ENCODE measurements around the gene DFFB. TPM values are rescaled to one million over a fixed set of nuclear protein-coding genes. Genes with fewer than 3 reads are reported as not detected.

DFFB gene
- total RNA-seq, 1 donor from 2014 or later: 11.3 TPM

- no peak overlapping the region for H3K27ac Mint-ChIP-seq (ENCODE audit: unreplicated experiment)
- TF ChIP-seq CTCF (conservative IDR thresholded peaks at IDR 0.05): no peak
- H3K4me3 Mint-ChIP-seq: no peak overlapping the region
- H3K4me1 Mint-ChIP-seq: no peaks in the 10 kb centered on the region
- H3K36me3 Mint-ChIP-seq (ENCODE audit: low read depth): peaks cover 23% of the 10 kb centered on the region
- DNase-seq (ENCODE audit: low read depth, low spot score): no peak
- peaks cover 9% of the 10 kb centered on the region for H3K9me3 Mint-ChIP-seq
- H3K27me3 Mint-ChIP-seq (ENCODE audit: low read depth): no peaks in the 10 kb centered on the region
Observed at GRCh38 chr1:3881193-3881480, 23.9 kb downstream of the DFFB start.

- DNase-seq (ENCODE audit: low read depth, low spot score): no peak
- Mint-ChIP-seq H3K27ac (ENCODE audit: unreplicated experiment) (no peak overlapping the region), H3K4me3 (no peak overlapping the region), H3K4me1 (no peaks in the 10 kb centered on the region), H3K27me3 (ENCODE audit: low read depth) (no peaks in the 10 kb centered on the region), H3K9me3 (peaks cover 9% of the 10 kb centered on the region), H3K36me3 (ENCODE audit: low read depth) (peaks cover 21% of the 10 kb centered on the region)
- no peak for TF ChIP-seq CTCF (conservative IDR thresholded peaks at IDR 0.05)
Observed at GRCh38 chr1:3883194-3883925, 26.1 kb downstream of the DFFB start.

GRCh38 chr1:3884966-3885365 is 27.7 kb downstream of the DFFB start:
- no peaks in the 10 kb centered on the region for H3K9me3 Mint-ChIP-seq
- H3K4me1 Mint-ChIP-seq: no peaks in the 10 kb centered on the region
- no peak for DNase-seq (ENCODE audit: low read depth, low spot score)
- H3K27ac Mint-ChIP-seq (ENCODE audit: unreplicated experiment): no peak overlapping the region
- H3K27me3 Mint-ChIP-seq (ENCODE audit: low read depth): no peaks in the 10 kb centered on the region
- H3K4me3 Mint-ChIP-seq: no peak overlapping the region
- no peak for TF ChIP-seq CTCF (conservative IDR thresholded peaks at IDR 0.05)
- peaks cover 10% of the 10 kb centered on the region for H3K36me3 Mint-ChIP-seq (ENCODE audit: low read depth)

GRCh38 chr1:3885611-3886010 is 28.3 kb downstream of the DFFB start:
- H3K27ac Mint-ChIP-seq (ENCODE audit: unreplicated experiment): no peak overlapping the region
- H3K9me3 Mint-ChIP-seq: no peaks in the 10 kb centered on the region
- no peak for DNase-seq (ENCODE audit: low read depth, low spot score)
- H3K27me3 Mint-ChIP-seq (ENCODE audit: low read depth): no peaks in the 10 kb centered on the region
- no peak for TF ChIP-seq CTCF (conservative IDR thresholded peaks at IDR 0.05)
- H3K4me3 Mint-ChIP-seq: no peak overlapping the region
- H3K36me3 Mint-ChIP-seq (ENCODE audit: low read depth): peaks cover 12% of the 10 kb centered on the region
- H3K4me1 Mint-ChIP-seq: no peaks in the 10 kb centered on the region

- DNase-seq (ENCODE audit: low read depth, low spot score): no peak
- TF ChIP-seq CTCF (conservative IDR thresholded peaks at IDR 0.05): no peak
- H3K27me3 Mint-ChIP-seq (ENCODE audit: low read depth): no peaks in the 10 kb centered on the region
- no peaks in the 10 kb centered on the region for H3K4me1 Mint-ChIP-seq
- H3K36me3 Mint-ChIP-seq (ENCODE audit: low read depth): peaks cover 9% of the 10 kb centered on the region
- H3K4me3 Mint-ChIP-seq: no peak overlapping the region
- peak overlapping the region; percentile 78 for H3K27ac Mint-ChIP-seq (ENCODE audit: unreplicated experiment)
- no peaks in the 10 kb centered on the region for H3K9me3 Mint-ChIP-seq
Observed at GRCh38 chr1:3886106-3886670, 28.9 kb downstream of the DFFB start.

All from neural crest cell (in vitro differentiated cells).